A549 (cell line): ENCODE data around the gene DNPEP. TPM values are rescaled to one million over a fixed set of nuclear protein-coding genes. Genes with fewer than 3 reads are reported as not detected.

Source experiments
- ATAC-seq, 2 experiments: fragments of 200-7000 bp in 1 of 2; fragments of >200 bp in 1 of 2; cut with Nextera tagmentation in 1 of 2; cut with Tn5 transposase in 1 of 2; 3 replicates each; pipeline versions ENCODE4 v1.8.0 to v1.9.1; 2018 to 2020; ENCODE audit warnings: mild to moderate bottlenecking in 1 of 2, moderate library complexity in 1 of 2
- CTCF ChIA-PET: fragments of 300-600 bp; sonication (Branson Sonifier 250); formaldehyde crosslinking; extraction: SDS; loops from one replicate; lab custom pipeline; 2021; ENCODE audit warnings: antibody characterized with exemption, inconsistent platforms; lab: Yijun Ruan, JAX
- POLR2A ChIA-PET: fragments of 350-600 bp; formaldehyde crosslinking; extraction: SDS; loops from one replicate; lab custom pipeline; 2021; ENCODE audit warnings: antibody characterized with exemption, inconsistent platforms; lab: Yijun Ruan, JAX
- DNase-seq, 2 experiments: peaks; one replicate each; pipeline versions ENCODE4 v3.0.0 to v3.0.0-alpha.2; 2011 to 2016; ENCODE audit warnings: low read depth in 1 of 2, low spot score in 1 of 2
- FAIRE-seq: peaks from 2 replicates; lab custom pipeline; 2011; peaks lifted over from hg19 to GRCh38; lab: Jason Lieb, UNC
- H3K27ac ChIP-seq, 2 experiments: fragments of >200 bp; sonication (Bioruptor Twin); formaldehyde crosslinking; 3 replicates each; pipeline ENCODE4 v1.5.1; 2016 to 2017
- H3K4me1 ChIP-seq: fragments of >200 bp; sonication (Bioruptor Twin); formaldehyde crosslinking; 3 replicates; pipeline ENCODE4 v1.6.1; 2016
- H3K4me2 ChIP-seq: fragments of >200 bp; sonication (Bioruptor Twin); formaldehyde crosslinking; 3 replicates; pipeline ENCODE4 v1.6.1; 2016
- H3K4me3 ChIP-seq: fragments of >200 bp; sonication (Bioruptor Twin); formaldehyde crosslinking; 3 replicates; pipeline ENCODE4 v1.5.1; 2016
- H3K9me3 ChIP-seq: fragments of >200 bp; sonication (Bioruptor Twin); formaldehyde crosslinking; 3 replicates; pipeline ENCODE4 v1.6.1; 2016
- BHLHE40 ChIP-seq: IDR thresholded peaks from 2 replicates; pipeline ENCODE4 v1.6.1; 2012; ENCODE audit warnings: low read depth, low read length, inconsistent platforms
- CBX2 ChIP-seq: fragments of 200-600 bp; sonication (generic); IDR thresholded peaks from 2 replicates; pipeline ENCODE4 v1.6.1; 2016; ENCODE audit warnings: low read depth, mild to moderate bottlenecking, borderline replicate concordance
- CTCF ChIP-seq: fragments of >200 bp; sonication (Bioruptor Twin); formaldehyde crosslinking; IDR thresholded peaks from 3 replicates; pipeline ENCODE4 v1.5.1; 2016
- E2F6 ChIP-seq: IDR thresholded peaks from 2 replicates; pipeline ENCODE4 v1.6.1; 2012; ENCODE audit warnings: low read depth, borderline replicate concordance
- ESRRA ChIP-seq: fragments of 150-350 bp; IDR thresholded peaks from 2 replicates; pipeline ENCODE4 v1.6.1; 2014; ENCODE audit warnings: mild to moderate bottlenecking, low read length, borderline replicate concordance
- MYC ChIP-seq: IDR thresholded peaks from 2 replicates; pipeline ENCODE4 v1.6.1; 2012; ENCODE audit warnings: mild to moderate bottlenecking, inconsistent platforms, low read length, improper control_type of control experiment, borderline replicate concordance
- RAD21 ChIP-seq, 2 experiments: fragments of >200 bp in 1 of 2; sonication (Bioruptor Twin) in 1 of 2; formaldehyde crosslinking in 1 of 2; IDR thresholded peaks in 1 of 2; conservative IDR thresholded peaks in 1 of 2; 2 replicates in 1 of 2; 3 replicates in 1 of 2; pipeline ENCODE4 v1.6.1; 2012 to 2018; ENCODE audit warnings: inconsistent platforms in 1 of 2
- RCOR1 ChIP-seq: fragments of 150-350 bp; IDR thresholded peaks from 2 replicates; pipeline ENCODE4 v1.6.1; 2014; ENCODE audit warnings: antibody characterized with exemption, low read length, low read depth
- SMC3 ChIP-seq: fragments of >200 bp; sonication (Bioruptor Twin); formaldehyde crosslinking; IDR thresholded peaks from 3 replicates; pipeline ENCODE4 v1.6.1; 2018; ENCODE audit warnings: inconsistent platforms
- TP53 ChIP-seq: fragments of 250-450 bp; sonication (Bioruptor Pico); IDR thresholded peaks from 2 replicates; pipeline ENCODE4 v1.5.0; 2021; ENCODE audit warnings: mild to moderate bottlenecking, moderate library complexity
- USF2 ChIP-seq: fragments of 450-650 bp; IDR thresholded peaks from 2 replicates; pipeline ENCODE4 v1.6.1; 2014; ENCODE audit warnings: antibody characterized with exemption
- WGBS: methylation state at CpG from one replicate; pipeline ENCODE4 v1.1.6; 2017; ENCODE audit errors: missing lambda C conversion rate; 5-methylcytosine and 5-hydroxymethylcytosine counted together
- polyA plus RNA-seq, 4 experiments: library from polyadenylated mRNA; depleted of rRNA in 3 of 4; stranded (reverse); fragments of >200 nt; fragmentation: RNase III in 1 of 4; extraction: RNeasy Plus Mini Kit Qiagen cat#74134 plus additional on column Dnase treatment in 1 of 4; gene quantifications; 2 replicates in 3 of 4; 3 replicates in 1 of 4; pipeline ENCODE4 v1.2.3, GENCODE V29; 2011 to 2017

The DNPEP gene
- polyA plus RNA-seq, 2 of the 4 experiments (the other 2 are of a cell fraction): 29.0 to 40.9 TPM

- Histone ChIP-seq H3K4me2 (peak overlapping the region; percentile 44; the same call in 1 of the 3 replicates), H3K4me1 (peaks cover 39% of the 10 kb centered on the region), H3K9me3 (no peaks in the 10 kb centered on the region), H3K4me3 (no peak overlapping the region), H3K27ac (no peak overlapping the region)
- FAIRE-seq: peak; percentile 7
- POLR2A ChIA-PET: interaction anchor here (1.4 kb wide), 1 partner anchor 107 kb away, joined by 3 read pairs; no protein-coding TSS in a partner anchor
- WGBS: 19% methylated on average over 15 of the region's 15 CpGs
- DNase-seq: peak; percentile 62 to 84
- CTCF ChIA-PET: interaction anchor here (0.7 to 12.2 kb wide), 56 partner anchors 9 to 291 kb away, joined by 3 to 362 read pairs (median 7); partner anchors contain the start of genes DES, DNPEP and GMPPA
- peak; percentile 52 to 80; a peak in 5 of 6 replicates for ATAC-seq
- TF ChIP-seq SMC3 (peak; percentile 86), USF2 (no peak), TP53 (CRISPR knock-in tag) (no peak), RAD21 (conservative IDR thresholded peaks at IDR 0.05 in 1 of 2, IDR thresholded peaks at IDR 0.05 in 1 of 2) (peak; percentile 85 to 90), RCOR1 (no peak), CTCF (peak; percentile 87)
These were observed 15.2 kb upstream of the DNPEP start for GRCh38 chr2:219402665-219403515.

- no peak for TF ChIP-seq E2F6
- TF ChIP-seq CTCF: no peak
- no peak for TF ChIP-seq ESRRA
- no peak for TF ChIP-seq CBX2
- Histone ChIP-seq H3K4me3 (no peak overlapping the region), H3K27ac (no peak overlapping the region), H3K4me2 (no peak overlapping the region), H3K9me3 (no peaks in the 10 kb centered on the region), H3K4me1 (peaks cover 34% of the 10 kb centered on the region)
- WGBS: 79% methylated on average over 8 of the region's 8 CpGs
- ChIA-PET CTCF (interaction anchor here (0.8 to 12.2 kb wide), 28 partner anchors 11 to 230 kb away, joined by 3 to 362 read pairs (median 11); partner anchors contain the start of genes DES, DNPEP, GMPPA and SPEG), POLR2A (interaction anchor here (0.7 kb wide), 1 partner anchor 128 kb away, joined by 4 read pairs; no protein-coding TSS in a partner anchor)
- DNase-seq: no peak
- FAIRE-seq: no peak
- ATAC-seq: no peak
These were observed 13.9 kb upstream of the DNPEP start for GRCh38 chr2:219401606-219402005.

GRCh38 chr2:219400562-219400961, 12.8 kb upstream of the DNPEP start:
- ATAC-seq: no peak

More at GRCh38 chr2:219400562-219400961, 12.8 kb upstream of the DNPEP start:
- no peak for TF ChIP-seq MYC
- no peak for TF ChIP-seq BHLHE40
- TF ChIP-seq, all 56 proteins: peak for 0
- H3K9me3 ChIP-seq: no peaks in the 10 kb centered on the region
- peaks cover 31% of the 10 kb centered on the region for H3K4me1 ChIP-seq
- WGBS: 49% methylated on average over 6 of the region's 6 CpGs
- no peak overlapping the region for H3K4me3 ChIP-seq
- H3K27ac ChIP-seq: no peak overlapping the region
- no peak overlapping the region for H3K4me2 ChIP-seq
- POLR2A ChIA-PET: no interaction called here
- FAIRE-seq: no peak
- CTCF ChIA-PET: interaction anchor here (0.5 to 12.2 kb wide), 7 partner anchors 10 to 639 kb away, joined by 3 to 362 read pairs (median 6); partner anchors contain the start of gene DNPEP
- DNase-seq: no peak
